HCT116 (cell line): ENCODE results near the gene FN3K. TPM values are rescaled to one million over a fixed set of nuclear protein-coding genes. Genes with fewer than 3 reads are reported as not detected.

ENCODE experiments used
- ATAC-seq: fragments of 200-7000 bp; cut with Tn5 transposase; 2 replicates; pipeline ENCODE4 v1.9.1; 2020; ENCODE audit warnings: mild to moderate bottlenecking, moderate library complexity
- BruUV-seq: library from RNA; stranded (reverse); fragments of 400-500 nt; replicated peaks from 2 replicates; lab custom pipeline; 2021; lab: Mats Ljungman, UMichigan
- CTCF ChIA-PET: fragments of 300-600 bp; sonication (Branson Sonifier 250); formaldehyde crosslinking; loops from one replicate; lab custom pipeline; 2021; ENCODE audit warnings: antibody characterized with exemption; lab: Charles Lee
- POLR2A ChIA-PET: fragments of 300-600, 350-600 bp; sonication (Branson Sonifier 250); formaldehyde crosslinking; loops from one replicate; lab custom pipeline; 2021; ENCODE audit warnings: antibody characterized with exemption; lab: Charles Lee
- RAD21 ChIA-PET, 2 experiments: fragments of 300-600 bp; sonication (Branson Sonifier 250); formaldehyde crosslinking; loops; one replicate each; lab custom pipeline; 2023; ENCODE audit warnings: low total read pairs in 2 of 2; ENCODE audit not compliant: uncharacterized antibody in 2 of 2, unreplicated experiment in 2 of 2, low non-redundant PET in 1 of 2; lab: Charles Lee
- DNase-seq: peaks from one replicate; pipeline ENCODE4 v3.0.0-alpha.2; 2010; ENCODE audit warnings: low read depth, low spot score
- H2AFZ ChIP-seq: fragments of 200-600 bp; shearing (Covaris generic), sonication (generic); 2 replicates; pipeline ENCODE4 v1.6.1; 2017; ENCODE audit warnings: low read depth, mixed run types, mixed read lengths, antibody characterized with exemption, low read length; ENCODE audit not compliant: poor library complexity, severe bottlenecking
- H3K27ac ChIP-seq: 2 replicates; pipeline ENCODE4 v1.5.1; 2012; ENCODE audit warnings: low read depth, low read length
- H3K27me3 ChIP-seq: fragments of 200-600 bp; sonication (generic); 2 replicates; pipeline ENCODE4 v1.6.1; 2016; ENCODE audit warnings: mixed run types, low read length, mixed read lengths; ENCODE audit not compliant: insufficient read depth
- H3K36me3 ChIP-seq, 2 experiments: fragments of 200-500 bp in 1 of 2; fragments of 200-600 bp in 1 of 2; sonication (Bioruptor generic) in 1 of 2; sonication (generic) in 1 of 2; 2 replicates each; pipeline versions ENCODE4 v1.5.1 to v1.6.1; 2014 to 2016; ENCODE audit warnings: low read length in 2 of 2, inconsistent platforms in 1 of 2, mixed read lengths in 1 of 2, mixed run types in 1 of 2; ENCODE audit not compliant: insufficient read depth in 2 of 2, control insufficient read depth in 1 of 2
- H3K4me1 ChIP-seq, 2 experiments: fragments of 200-600 bp in 1 of 2; sonication (generic) in 1 of 2; 2 replicates each; pipeline versions ENCODE4 v1.5.1 to v1.6.1; 2012 to 2017; ENCODE audit warnings: low read length in 2 of 2, inconsistent platforms in 1 of 2, mild to moderate bottlenecking in 1 of 2, mixed read lengths in 1 of 2, mixed run types in 1 of 2, moderate library complexity in 1 of 2; ENCODE audit not compliant: insufficient read depth in 2 of 2, control insufficient read depth in 1 of 2
- H3K4me2 ChIP-seq: fragments of 200-600 bp; sonication (generic); 2 replicates; pipeline ENCODE4 v1.6.1; 2017; ENCODE audit warnings: mixed run types, low read length, mixed read lengths
- H3K4me3 ChIP-seq, 2 experiments: fragments of 200-600 bp in 1 of 2; sonication (generic) in 1 of 2; replicated peaks in 1 of 2; 2 replicates each; pipeline ENCODE4 v1.5.1; 2011 to 2016; ENCODE audit warnings: low read length in 2 of 2, control low read depth in 1 of 2, low read depth in 1 of 2, mild to moderate bottlenecking in 1 of 2, mixed read lengths in 1 of 2, mixed run types in 1 of 2
- H3K79me2 ChIP-seq: fragments of 200-600 bp; sonication (generic); 2 replicates; pipeline ENCODE4 v1.6.1; 2017; ENCODE audit warnings: mild to moderate bottlenecking, mixed run types, low read length, moderate library complexity, mixed read lengths; ENCODE audit not compliant: insufficient read depth
- H3K9ac ChIP-seq: fragments of 200-600 bp; sonication (generic); 2 replicates; pipeline ENCODE4 v1.6.1; 2016; ENCODE audit warnings: low read length, mixed read lengths
- H3K9me2 ChIP-seq: fragments of 200-600 bp; sonication (generic), shearing (Covaris generic); 2 replicates; pipeline ENCODE4 v1.6.1; 2017; ENCODE audit warnings: mixed run types, mild to moderate bottlenecking, moderate library complexity; ENCODE audit not compliant: insufficient read depth
- H3K9me3 ChIP-seq, 2 experiments: fragments of 200-500 bp in 1 of 2; fragments of 200-600 bp in 1 of 2; sonication (Bioruptor generic) in 1 of 2; sonication (generic) in 1 of 2; 2 replicates each; pipeline ENCODE4 v1.6.1; 2014 to 2017; ENCODE audit warnings: low read length in 2 of 2, mixed read lengths in 2 of 2, inconsistent platforms in 1 of 2, low read depth in 1 of 2, mild to moderate bottlenecking in 1 of 2, mixed run types in 1 of 2, moderate library complexity in 1 of 2; ENCODE audit not compliant: control insufficient read depth in 1 of 2, insufficient read depth in 1 of 2
- H4K20me1 ChIP-seq: fragments of 200-600 bp; sonication (generic), shearing (Covaris generic); 2 replicates; pipeline ENCODE4 v1.6.1; 2017; ENCODE audit warnings: mixed run types, mild to moderate bottlenecking, moderate library complexity; ENCODE audit not compliant: insufficient read depth
- CBX3 ChIP-seq: IDR thresholded peaks from 2 replicates; pipeline ENCODE4 v1.6.1; 2012; ENCODE audit warnings: low read depth
- CEBPB ChIP-seq: IDR thresholded peaks from 2 replicates; pipeline ENCODE4 v1.6.1; 2012; ENCODE audit warnings: low read depth
- CTCF ChIP-seq, 3 experiments: fragments of 200-600 bp in 1 of 3; sonication (generic) in 1 of 3; IDR thresholded peaks in 2 of 3; conservative IDR thresholded peaks in 1 of 3; 2 replicates each; pipeline ENCODE4 v1.5.1; 2012 to 2017; ENCODE audit warnings: low read depth in 2 of 3, low read length in 2 of 3, antibody characterized with exemption in 1 of 3, borderline replicate concordance in 1 of 3, control low read depth in 1 of 3, mild to moderate bottlenecking in 1 of 3, mixed read lengths in 1 of 3, mixed run types in 1 of 3, moderate library complexity in 1 of 3; ENCODE audit not compliant: insufficient read depth in 1 of 3
- EGR1 ChIP-seq: IDR thresholded peaks from 2 replicates; pipeline ENCODE4 v1.6.1; 2012; ENCODE audit warnings: low read depth
- ELF1 ChIP-seq: IDR thresholded peaks from 2 replicates; pipeline ENCODE4 v1.6.1; 2012; ENCODE audit warnings: low read depth, borderline replicate concordance
- FOSL1 ChIP-seq: IDR thresholded peaks from 2 replicates; pipeline ENCODE4 v1.6.1; 2012; ENCODE audit warnings: low read depth
- JUND ChIP-seq: IDR thresholded peaks from 2 replicates; pipeline ENCODE4 v1.6.1; 2012
- MAX ChIP-seq: IDR thresholded peaks from 2 replicates; pipeline ENCODE4 v1.6.1; 2012
- POLR2AphosphoS5 ChIP-seq: IDR thresholded peaks from 2 replicates; pipeline ENCODE4 v1.6.1; 2011; ENCODE audit warnings: mild to moderate bottlenecking, low read depth, low read length, moderate library complexity
- RAD21 ChIP-seq: IDR thresholded peaks from 2 replicates; pipeline ENCODE4 v1.6.1; 2012; ENCODE audit warnings: low read depth, mild to moderate bottlenecking
- SP1 ChIP-seq: IDR thresholded peaks from 2 replicates; pipeline ENCODE4 v1.6.1; 2012; ENCODE audit warnings: low read depth
- SRF ChIP-seq: IDR thresholded peaks from 2 replicates; pipeline ENCODE4 v1.6.1; 2012; ENCODE audit warnings: low read depth
- ZBTB33 ChIP-seq: IDR thresholded peaks from 2 replicates; pipeline ENCODE4 v1.6.1; 2011; ENCODE audit warnings: mild to moderate bottlenecking, low read length, moderate library complexity; ENCODE audit not compliant: insufficient replicate concordance; ENCODE audit errors: extremely low read depth
- ZFX ChIP-seq: fragments of 450-650 bp; IDR thresholded peaks from 2 replicates; pipeline ENCODE4 v1.6.1; 2017
- intact Hi-C: fragments of 100-400 bp; cut with micrococcal nuclease; formaldehyde crosslinking; loops from 2 replicates; pipeline ENCODE4 v1.10.0; 2022
- total RNA-seq: library from RNA; stranded (reverse); gene quantifications from one replicate; pipeline ENCODE4 v1.2.1, GENCODE V29; 2021; ENCODE audit not compliant: unreplicated experiment

Gene FN3K
- total RNA-seq, 1 experiment from 2014 or later, result 9.9 TPM

GRCh38 chr17:82726427-82726826 lies 9.0 kb upstream of the FN3K start (continued):
- TF ChIP-seq CTCF (IDR thresholded peaks at IDR 0.05 in 2 of 3, conservative IDR thresholded peaks at IDR 0.05 in 1 of 3; ENCODE audit: borderline replicate concordance in 1 of 3, insufficient read depth in 1 of 3, low read depth in 2 of 3, low read length in 2 of 3) (no peak), POLR2AphosphoS5 (no peak), ZFX (no peak), FOSL1 (no peak), SP1 (no peak), EGR1 (no peak), ELF1 (no peak), RAD21 (no peak)

- no peak for DNase-seq
- TF ChIP-seq POLR2AphosphoS5 (no peak), SRF (no peak), ZBTB33 (no peak), CEBPB (no peak), JUND (no peak), EGR1 (no peak), ZFX (no peak), MAX (no peak), CBX3 (no peak)
- ATAC-seq, result no peak
- Histone ChIP-seq H4K20me1 (no peaks in the 10 kb centered on the region), H3K9ac (no peak overlapping the region), H3K27ac (no peak overlapping the region), H3K27me3 (no peaks in the 10 kb centered on the region), H3K4me3 (no peak overlapping the region), H3K9me3 (peaks cover 10 to 15% of the 10 kb centered on the region in 2 experiments; a peak in 3 of 4 replicates), H3K4me2 (no peak overlapping the region), H3K9me2 (no peaks in the 10 kb centered on the region), H3K79me2 (no peaks in the 10 kb centered on the region), H3K4me1 (no peaks in the 10 kb centered on the region), H2AFZ (no peak overlapping the region), H3K36me3 (peaks cover 27 to 42% of the 10 kb centered on the region in 2 experiments)
- ChIA-PET CTCF (no interaction called here), RAD21 (no interaction called here), POLR2A (no interaction called here)
- intact Hi-C loops, result no loop called here
- BruUV-seq, result no TSS peak
Measured at GRCh38 chr17:82729479-82730260, 5.7 kb upstream of the FN3K start.
